Measurements from ENCODE around the gene OGFR. TPM values are rescaled to one million over a fixed set of nuclear protein-coding genes. Genes with fewer than 3 reads are reported as not detected.

The OGFR gene
- total and polyA plus RNA-seq, 2 donors (not counting 1 experiment from before 2014, with no cell fraction given): 71.7 to 102 TPM

DNA sequence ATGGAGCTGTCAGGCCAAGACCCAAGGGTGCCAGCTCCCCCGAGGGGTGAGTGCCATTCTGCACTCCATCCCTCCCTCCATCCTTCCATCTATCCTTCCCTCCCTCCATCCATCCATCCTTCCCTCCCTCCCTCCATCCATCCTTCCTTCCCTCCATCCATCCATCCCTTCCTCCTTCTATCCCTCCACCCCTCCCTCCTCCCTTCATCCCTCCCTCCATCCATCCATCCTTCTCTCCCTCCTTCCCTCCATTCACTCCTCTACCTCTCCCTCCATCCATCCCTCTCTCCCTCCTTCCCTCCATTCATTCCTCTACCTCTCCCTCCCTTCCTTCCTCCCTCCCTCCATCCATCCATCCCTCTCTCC, 49.7 kb upstream of the OGFR start:
- ChIA-PET CTCF (no interaction called here), POLR2A (no interaction called here)
- no peak for TF ChIP-seq EZH2 (IDR thresholded peaks at IDR 0.05; ENCODE audit: borderline replicate concordance, insufficient read depth, low read depth, low read length, poor library complexity, severe bottlenecking)
- TF ChIP-seq, protein P1, sequence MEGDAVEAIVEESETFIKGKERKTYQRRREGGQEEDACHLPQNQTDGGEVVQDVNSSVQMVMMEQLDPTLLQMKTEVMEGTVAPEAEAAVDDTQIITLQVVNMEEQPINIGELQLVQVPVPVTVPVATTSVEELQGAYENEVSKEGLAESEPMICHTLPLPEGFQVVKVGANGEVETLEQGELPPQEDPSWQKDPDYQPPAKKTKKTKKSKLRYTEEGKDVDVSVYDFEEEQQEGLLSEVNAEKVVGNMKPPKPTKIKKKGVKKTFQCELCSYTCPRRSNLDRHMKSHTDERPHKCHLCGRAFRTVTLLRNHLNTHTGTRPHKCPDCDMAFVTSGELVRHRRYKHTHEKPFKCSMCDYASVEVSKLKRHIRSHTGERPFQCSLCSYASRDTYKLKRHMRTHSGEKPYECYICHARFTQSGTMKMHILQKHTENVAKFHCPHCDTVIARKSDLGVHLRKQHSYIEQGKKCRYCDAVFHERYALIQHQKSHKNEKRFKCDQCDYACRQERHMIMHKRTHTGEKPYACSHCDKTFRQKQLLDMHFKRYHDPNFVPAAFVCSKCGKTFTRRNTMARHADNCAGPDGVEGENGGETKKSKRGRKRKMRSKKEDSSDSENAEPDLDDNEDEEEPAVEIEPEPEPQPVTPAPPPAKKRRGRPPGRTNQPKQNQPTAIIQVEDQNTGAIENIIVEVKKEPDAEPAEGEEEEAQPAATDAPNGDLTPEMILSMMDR (IDR thresholded peaks at IDR 0.05): no peak
- Histone ChIP-seq H3K9ac (ENCODE audit: low read length) (no peak overlapping the region), H3K4me2 (replicated peaks; ENCODE audit: low read depth, low read length, poor library complexity, severe bottlenecking) (no peak overlapping the region), H4K20me1 (ENCODE audit: control insufficient read depth, insufficient read depth, low read length, poor library complexity, severe bottlenecking) (no peaks in the 10 kb centered on the region), H2AFZ (ENCODE audit: insufficient read depth, low read depth, low read length, poor library complexity, severe bottlenecking) (no peak overlapping the region), H3K4me3 (ENCODE audit: control extremely low read depth in 1 of 5, extremely low read depth in 1 of 5, insufficient read depth in 1 of 5, low read depth in 2 of 5, low read length in 4 of 5) (no peak overlapping the region), H3K9me3 (ENCODE audit: control extremely low read depth in 1 of 3, control insufficient read depth in 2 of 3, insufficient read depth in 1 of 3, low read length in 2 of 3) (no peaks in the 10 kb centered on the region), H3K27ac (ENCODE audit: low read length in 2 of 2) (no peak overlapping the region), H3K36me3 (replicated peaks in 1 of 2; ENCODE audit: control extremely low read depth in 1 of 2, control insufficient read depth in 1 of 2, extremely low read depth in 1 of 2, insufficient read depth in 2 of 2, low read length in 1 of 2) (no peaks in the 10 kb centered on the region), H3K79me2 (ENCODE audit: control insufficient read depth, insufficient read depth, low read length) (no peaks in the 10 kb centered on the region), H3K27me3 (replicated peaks in 1 of 4; ENCODE audit: control extremely low read depth in 1 of 4, control insufficient read depth in 3 of 4, insufficient read depth in 4 of 4, low read length in 3 of 4) (peaks cover 0 to 24% (median 1%) of the 10 kb centered on the region in 4 experiments), H3K4me1 (ENCODE audit: control insufficient read depth in 2 of 2, insufficient read depth in 2 of 2, low read length in 2 of 2) (no peaks in the 10 kb centered on the region)
- Mint-ChIP-seq H3K4me3 (no peak overlapping the region), H3K4me1 (no peaks in the 10 kb centered on the region), H3K27me3 (peaks cover 27% of the 10 kb centered on the region), H3K9me3 (ENCODE audit: insufficient read depth) (no peaks in the 10 kb centered on the region), H3K27ac (no peak overlapping the region)
- intact Hi-C loops (cut with micrococcal nuclease): no loop called here
- WGBS (ENCODE audit: insufficient coverage): 83% methylated on average over 1 of the region's 1 CpG
- DNase-seq (no peak), ATAC-seq (ENCODE audit: low read depth) (no peak)

DNA sequence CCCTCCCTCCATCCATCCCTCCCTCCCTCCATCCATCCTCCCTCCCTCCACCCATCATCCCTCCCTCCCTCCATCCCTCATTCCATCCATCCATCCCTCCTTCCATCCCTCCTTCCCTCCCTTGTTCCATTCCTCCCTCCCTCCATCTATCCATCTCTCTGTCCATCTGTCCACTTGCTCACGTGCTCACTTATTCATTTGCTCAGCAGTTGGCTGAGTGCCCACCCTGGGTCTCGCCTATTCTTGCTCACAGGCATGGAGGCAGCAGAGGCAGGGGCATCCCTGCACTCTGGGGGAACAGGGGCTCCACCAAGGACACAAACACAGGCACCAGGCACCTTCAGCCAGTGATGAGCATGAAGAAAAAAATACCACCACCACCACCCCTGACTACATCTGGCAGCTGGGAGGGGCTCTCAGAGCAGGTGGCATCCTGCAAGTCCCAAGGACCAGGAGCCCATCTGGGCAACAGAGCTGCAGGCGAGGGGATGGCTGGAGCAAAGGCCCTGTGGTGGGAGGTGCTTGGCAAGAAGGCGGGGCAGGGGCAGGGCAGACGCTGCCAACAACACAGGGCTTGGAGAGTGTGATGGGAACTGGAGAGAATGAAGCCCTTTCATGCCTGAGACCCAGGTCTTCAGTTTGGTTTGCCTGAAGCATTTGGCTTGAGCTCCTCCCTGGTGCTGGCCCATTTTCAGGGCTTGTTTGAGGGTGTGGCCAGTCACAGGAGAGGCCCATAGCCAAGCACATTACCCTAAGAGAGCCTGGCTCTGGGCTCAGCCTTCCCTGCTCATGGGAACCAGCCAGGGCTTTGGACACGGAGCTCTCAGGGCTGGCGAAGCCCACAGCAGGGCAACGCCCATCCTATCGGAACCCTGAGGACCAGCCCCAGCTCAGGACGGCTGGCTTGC, 48.6 kb upstream of the OGFR start:
- DNase-seq: no peak
- CTCF ChIA-PET: no interaction called here
- POLR2A ChIA-PET: no interaction called here
- peaks cover 24% of the 10 kb centered on the region for H3K27me3 Mint-ChIP-seq
- H3K27ac Mint-ChIP-seq: no peak overlapping the region
- H3K36me3 ChIP-seq (replicated peaks in 1 of 2; ENCODE audit: control extremely low read depth in 1 of 2, control insufficient read depth in 1 of 2, extremely low read depth in 1 of 2, insufficient read depth in 2 of 2, low read length in 1 of 2): no peaks in the 10 kb centered on the region
- H3K4me1 Mint-ChIP-seq: no peaks in the 10 kb centered on the region
- no peaks in the 10 kb centered on the region for H4K20me1 ChIP-seq (ENCODE audit: control insufficient read depth, insufficient read depth, low read length, poor library complexity, severe bottlenecking)
- H3K4me3 ChIP-seq (ENCODE audit: control extremely low read depth in 1 of 5, extremely low read depth in 1 of 5, insufficient read depth in 1 of 5, low read depth in 2 of 5, low read length in 4 of 5): no peak overlapping the region
- intact Hi-C loops (cut with micrococcal nuclease): no loop called here
- H3K27ac ChIP-seq (ENCODE audit: low read length in 2 of 2): no peak overlapping the region
- ATAC-seq (ENCODE audit: low read depth): no peak
- H3K9ac ChIP-seq (ENCODE audit: low read length): no peak overlapping the region
- H3K9me3 ChIP-seq (ENCODE audit: control extremely low read depth in 1 of 3, control insufficient read depth in 2 of 3, insufficient read depth in 1 of 3, low read length in 2 of 3): no peaks in the 10 kb centered on the region
- H3K27me3 ChIP-seq (replicated peaks in 1 of 4; ENCODE audit: control extremely low read depth in 1 of 4, control insufficient read depth in 3 of 4, insufficient read depth in 4 of 4, low read length in 3 of 4): peaks cover 0 to 24% (median 1%) of the 10 kb centered on the region in 4 experiments
- TF ChIP-seq, protein P1 (IDR thresholded peaks at IDR 0.05): no peak
- TF ChIP-seq EZH2 (IDR thresholded peaks at IDR 0.05; ENCODE audit: borderline replicate concordance, insufficient read depth, low read depth, low read length, poor library complexity, severe bottlenecking): no peak
- H2AFZ ChIP-seq (ENCODE audit: insufficient read depth, low read depth, low read length, poor library complexity, severe bottlenecking): no peak overlapping the region
- no peaks in the 10 kb centered on the region for H3K79me2 ChIP-seq (ENCODE audit: control insufficient read depth, insufficient read depth, low read length)
- H3K9me3 Mint-ChIP-seq (ENCODE audit: insufficient read depth): no peaks in the 10 kb centered on the region
- 80% methylated on average over 10 of the region's 10 CpGs for WGBS (ENCODE audit: insufficient coverage)
- no peak overlapping the region for H3K4me2 ChIP-seq (replicated peaks; ENCODE audit: low read depth, low read length, poor library complexity, severe bottlenecking)
- H3K4me3 Mint-ChIP-seq: no peak overlapping the region
- no peaks in the 10 kb centered on the region for H3K4me1 ChIP-seq (ENCODE audit: control insufficient read depth in 2 of 2, insufficient read depth in 2 of 2, low read length in 2 of 2)

Data from B cell (primary cell).